HG03457 (cell line): ENCODE results near the gene KMT2E.

Experiments
- ATAC-seq: cut with Tn5 transposase; IDR thresholded peaks from one replicate; pipeline ENCODE4 v1.9.1; 2021; ENCODE audit warnings: moderate number of reproducible peaks; ENCODE audit not compliant: unreplicated experiment

Gene KMT2E

GRCh38 chr7:105126436-105126975, 112.5 kb downstream of the KMT2E start:
- no peak for ATAC-seq

DNA sequence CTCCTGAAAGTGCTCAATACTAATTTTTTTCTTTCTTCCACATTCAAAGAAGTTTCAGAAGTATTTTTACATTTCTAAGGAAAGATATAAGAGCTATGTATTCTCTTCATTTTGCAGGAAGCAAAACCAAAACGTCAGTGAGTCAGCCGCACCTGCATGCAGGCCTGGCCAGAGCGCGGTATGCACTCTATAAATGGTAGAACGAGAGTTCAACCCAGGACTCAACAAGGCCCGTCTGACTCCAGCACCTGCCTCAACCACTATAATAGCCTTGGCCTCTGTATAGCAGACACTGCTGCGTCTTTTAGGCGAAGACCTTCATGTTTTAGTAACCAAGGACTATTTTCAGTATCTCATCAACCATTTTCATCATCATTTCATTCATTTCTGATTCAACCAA, 113.2 kb downstream of the KMT2E start:
- ATAC-seq, result no peak

DNA sequence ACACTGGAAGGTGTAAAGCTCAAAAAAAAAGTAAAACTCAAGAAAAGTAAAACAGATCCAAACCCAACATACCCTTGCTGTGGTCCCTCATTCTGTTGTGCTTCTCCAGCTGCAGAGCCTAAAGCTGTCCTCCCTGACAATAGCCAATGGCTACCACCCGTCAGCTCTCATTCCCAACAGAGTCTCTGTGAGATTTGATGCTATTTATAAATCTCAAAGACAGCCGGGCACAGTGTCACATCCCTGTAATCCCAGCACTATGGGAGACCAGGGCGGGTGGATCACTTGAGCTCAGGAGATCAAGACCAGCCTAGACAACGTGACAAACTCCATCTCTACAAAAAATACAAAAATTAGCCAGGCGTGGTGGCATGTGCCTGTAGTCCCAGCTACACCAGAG, 116.0 kb downstream of the KMT2E start:
- no peak for ATAC-seq

DNA sequence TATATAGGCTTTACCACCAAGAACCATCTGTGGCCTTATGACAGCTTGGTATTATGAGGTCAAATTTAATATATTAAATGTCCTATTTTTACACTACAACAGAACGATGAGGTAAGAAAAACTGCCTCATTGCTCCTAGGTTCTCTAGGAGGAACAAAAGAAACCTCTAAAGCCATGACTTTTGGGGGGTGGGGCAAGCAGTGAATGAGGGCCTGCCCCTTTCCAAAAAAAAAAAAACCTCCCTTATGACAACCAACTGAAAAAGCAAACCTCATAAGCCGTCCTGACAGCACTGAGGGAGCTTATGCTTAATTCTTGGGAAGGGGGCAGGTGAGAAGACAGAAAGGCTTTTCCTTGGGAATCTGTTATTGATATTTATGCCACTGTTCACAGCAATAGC, 116.6 kb downstream of the KMT2E start:
- ATAC-seq, result no peak

DNA sequence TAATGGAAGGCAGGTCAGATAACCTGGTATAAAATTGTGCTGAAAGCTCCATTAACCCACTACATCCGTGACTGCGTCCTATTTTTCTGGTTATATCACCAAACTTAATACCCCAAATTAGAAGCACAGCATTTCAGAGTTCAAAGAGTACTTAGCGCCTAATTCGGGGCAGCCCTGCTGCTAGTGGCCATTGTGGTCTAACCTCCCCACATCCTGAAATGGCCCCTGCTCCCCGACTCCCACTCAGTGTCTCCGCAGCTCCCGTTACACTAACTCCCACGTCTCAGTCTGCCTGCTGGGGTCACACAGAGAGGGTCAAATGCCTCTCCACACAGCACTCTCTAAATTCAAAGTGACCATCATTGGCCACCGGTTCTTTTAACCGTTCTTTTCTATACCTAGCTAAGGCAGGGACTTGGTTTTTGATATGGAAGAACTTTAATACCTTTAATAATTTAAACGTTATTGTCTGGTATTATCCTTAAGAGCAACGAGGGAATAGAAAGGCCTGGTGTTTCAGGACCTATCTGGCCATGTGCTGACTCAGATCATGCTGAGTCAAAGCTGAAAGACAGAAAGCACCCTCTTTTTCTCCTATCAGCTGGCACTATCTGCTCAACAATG, 117.1 kb downstream of the KMT2E start:
- no peak for ATAC-seq

DNA sequence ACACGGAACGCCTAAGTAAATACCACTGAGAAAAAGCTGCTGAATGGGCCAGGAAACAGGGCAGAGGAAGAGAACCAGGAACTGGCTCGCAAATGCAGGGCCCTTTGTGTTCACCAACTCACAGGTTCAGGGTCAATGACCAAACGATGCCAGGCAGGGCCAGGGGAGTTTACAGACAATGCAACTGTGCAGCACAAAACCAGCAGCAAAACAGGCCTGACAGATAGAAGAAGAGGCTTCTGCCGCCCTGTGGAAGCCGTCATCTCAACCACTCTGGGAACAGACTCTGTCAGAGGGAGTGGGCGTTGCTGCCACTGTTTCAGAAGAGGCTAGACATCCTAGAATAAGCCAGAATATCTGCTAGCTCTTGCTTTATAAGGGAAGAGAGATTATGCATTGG, 117.9 kb downstream of the KMT2E start:
- ATAC-seq, result no peak

GRCh38 chr7:105132335-105132734, 118.3 kb downstream of the KMT2E start:
- no peak for ATAC-seq

- ATAC-seq, result no peak
Measured at GRCh38 chr7:105132835-105133234, 118.8 kb downstream of the KMT2E start.

DNA sequence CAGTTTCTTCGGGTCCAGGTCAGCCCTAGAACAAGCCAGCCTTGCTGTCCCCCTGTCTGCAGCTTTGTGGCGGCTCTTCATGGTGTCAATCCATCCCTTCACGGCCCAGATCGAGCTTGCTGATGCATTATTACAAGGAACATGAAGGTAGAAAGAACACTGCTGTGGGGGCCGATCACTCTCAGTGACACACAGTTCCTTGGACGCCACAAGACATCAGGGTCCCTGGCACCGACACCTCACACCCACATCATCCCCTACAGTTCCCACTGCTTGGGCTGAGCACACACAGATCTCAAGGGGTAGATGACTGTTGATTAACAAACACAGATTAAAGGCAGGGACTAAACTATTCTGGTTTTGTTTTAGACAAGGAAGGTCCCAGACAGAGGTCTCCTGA, 119.4 kb downstream of the KMT2E start:
- no peak for ATAC-seq

GRCh38 chr7:105133986-105134655, 120.1 kb downstream of the KMT2E start:
- no peak for ATAC-seq

- no peak for ATAC-seq
Measured at GRCh38 chr7:105136221-105136620, 122.2 kb downstream of the KMT2E start.

DNA sequence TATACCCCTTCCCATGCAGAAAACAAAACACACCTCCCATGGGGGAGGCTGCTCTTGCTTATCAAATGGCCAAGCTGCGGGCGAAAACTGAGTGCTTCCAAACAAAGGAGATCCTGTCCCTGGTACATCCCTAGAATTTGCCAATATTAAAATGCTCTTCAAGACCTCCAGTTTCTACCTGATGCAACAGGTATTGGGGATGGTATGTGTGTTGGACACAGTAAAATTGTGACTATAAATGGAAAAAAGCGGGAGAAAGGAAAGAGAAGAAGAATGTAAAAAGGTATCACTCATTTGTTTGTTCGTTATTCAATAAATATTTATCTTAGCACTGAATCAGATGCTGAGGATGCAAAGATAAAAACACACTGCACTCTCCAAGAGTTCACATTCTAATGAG, 123.9 kb downstream of the KMT2E start:
- no peak for ATAC-seq

- ATAC-seq, result no peak
Measured at GRCh38 chr7:105139381-105139780, 125.4 kb downstream of the KMT2E start.

DNA sequence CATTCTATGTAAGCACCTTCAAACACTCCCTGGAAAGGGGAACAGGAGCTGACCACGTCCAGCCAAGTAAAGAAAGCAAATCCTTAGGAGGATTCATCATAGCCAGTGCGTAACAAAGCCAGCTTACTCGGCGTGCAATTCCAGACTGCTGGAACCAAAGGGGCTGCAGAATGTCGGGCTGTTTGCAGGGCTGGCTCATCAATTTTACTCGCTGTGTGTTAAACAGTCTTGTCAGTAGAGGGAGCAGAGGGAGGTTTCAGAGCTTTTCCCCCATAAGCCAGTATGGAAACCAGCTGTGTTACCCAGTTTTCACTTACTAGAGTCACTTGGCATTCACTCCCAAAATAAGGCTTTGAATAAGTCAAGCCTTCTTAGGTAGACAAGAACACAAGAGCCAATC, 127.1 kb downstream of the KMT2E start:
- ATAC-seq, result no peak

DNA sequence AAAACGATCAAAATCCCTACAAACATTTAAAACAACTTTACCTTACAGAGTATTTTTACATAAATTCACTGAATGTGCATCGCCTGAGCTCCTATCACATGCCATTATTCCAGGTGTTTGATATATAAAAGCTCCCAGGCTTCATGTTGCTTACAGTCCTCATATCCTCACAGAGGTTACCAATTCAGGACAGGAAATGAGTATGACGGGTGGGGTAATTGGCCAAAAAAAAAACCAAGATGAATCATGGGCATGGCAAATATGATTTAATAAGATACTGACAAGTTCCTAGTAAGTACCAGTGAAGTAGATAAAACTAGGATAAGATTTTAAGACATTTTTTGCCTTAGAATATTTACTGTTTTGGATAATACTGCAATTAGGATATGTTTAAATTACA, 135.8 kb downstream of the KMT2E start:
- no peak for ATAC-seq

DNA sequence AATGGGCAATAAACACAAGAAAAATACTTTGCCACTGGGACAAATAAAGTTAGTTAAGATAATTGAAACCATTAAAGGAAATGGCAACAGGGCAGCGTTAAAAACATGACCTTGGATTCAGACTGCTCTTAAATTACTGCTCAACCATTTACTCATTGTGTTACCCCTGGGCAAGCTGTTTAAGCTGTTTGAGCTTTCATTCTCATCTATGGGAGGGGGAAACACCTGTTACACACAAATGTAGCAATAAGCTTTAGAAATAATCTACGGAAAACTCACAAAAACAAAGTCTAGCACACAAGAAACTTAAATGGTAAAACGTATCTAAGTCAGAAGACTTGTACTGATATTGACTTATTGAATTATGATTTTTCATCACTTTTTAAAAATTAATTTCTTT, 137.1 kb downstream of the KMT2E start:
- ATAC-seq, result no peak

- ATAC-seq, result no peak
Measured at GRCh38 chr7:105153531-105153930, 139.5 kb downstream of the KMT2E start.

DNA sequence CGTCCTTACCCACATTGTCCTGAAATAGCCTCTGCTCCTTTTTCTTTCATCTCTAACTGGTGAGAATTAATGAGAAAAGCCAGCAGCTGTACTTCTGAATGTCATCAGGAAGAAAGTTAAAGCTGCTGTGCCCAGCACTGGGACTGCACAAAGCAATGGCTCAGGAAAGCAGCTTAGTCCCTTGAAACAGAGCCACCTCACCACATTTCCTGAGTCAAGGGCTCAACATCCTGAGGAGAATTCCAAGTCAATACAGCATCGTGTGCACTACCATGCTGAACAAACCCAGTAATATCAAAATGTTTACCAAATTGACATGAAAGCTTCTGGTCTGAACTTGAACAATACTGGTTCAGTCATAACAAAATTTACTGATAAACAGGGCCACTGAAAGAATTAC, 140.1 kb downstream of the KMT2E start:
- ATAC-seq, result no peak

DNA sequence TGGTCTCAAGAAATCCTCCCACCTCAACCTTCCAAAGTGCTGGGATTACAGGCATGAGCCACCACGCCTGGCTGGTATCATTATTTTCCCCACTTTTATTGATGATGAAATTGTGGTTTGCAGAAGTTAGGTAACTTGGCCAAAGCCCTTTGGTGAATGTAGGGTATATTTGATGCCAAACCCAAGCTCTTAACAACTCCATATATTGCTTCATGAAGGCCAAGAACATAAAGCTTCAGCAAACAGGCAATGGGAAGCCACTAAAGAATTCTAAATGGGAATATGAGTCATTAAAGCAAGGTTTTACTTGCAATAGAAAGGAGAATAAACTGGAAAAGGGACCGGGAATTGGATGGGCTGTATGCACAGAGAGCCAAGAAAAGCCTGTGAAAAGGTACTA, 142.7 kb downstream of the KMT2E start:
- ATAC-seq, result no peak

DNA sequence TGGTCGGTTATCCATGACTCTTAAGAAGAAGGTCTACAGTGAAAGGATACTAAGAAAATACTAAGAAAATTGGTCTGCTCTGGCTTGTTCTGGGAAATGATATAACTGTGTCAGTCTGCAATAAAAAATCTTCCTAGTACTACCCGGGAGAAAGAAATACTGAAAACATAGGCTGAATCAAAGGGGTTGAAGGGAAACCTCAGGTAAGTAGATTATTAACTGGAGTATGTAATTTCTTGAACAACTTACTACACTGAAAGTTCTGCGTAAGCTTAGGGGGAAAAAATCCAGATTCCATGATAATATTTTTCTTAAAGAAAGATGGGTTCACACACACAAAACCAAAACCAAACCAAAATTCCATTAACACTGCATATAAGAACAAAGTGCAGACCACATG, 143.3 kb downstream of the KMT2E start:
- no peak for ATAC-seq

- ATAC-seq, result no peak
Measured at GRCh38 chr7:105161366-105161765, 147.4 kb downstream of the KMT2E start.
